Measurements from ENCODE around the gene C1QTNF12. TPM values are rescaled to one million over a fixed set of nuclear protein-coding genes. Genes with fewer than 3 reads are reported as not detected.

C1QTNF12 gene
- polyA plus RNA-seq, 1 of the 3 experiments (the other 2 are of a cell fraction) = 0.59 TPM

- 51% methylated on average over 15 of the region's 23 CpGs for WGBS (ENCODE audit: low lambda C conversion rate)
- H3K9me3 ChIP-seq = no peaks in the 10 kb centered on the region
- H3F3A ChIP-seq (replicated peaks; ENCODE audit: insufficient read depth) = no peaks in the 10 kb centered on the region
- ChIA-PET POLR2A (no interaction called here), CTCF (interaction anchor here (3.3 kb wide), 1 partner anchor 123 kb away, joined by 19 read pairs; no protein-coding TSS in a partner anchor)
- no peaks in the 10 kb centered on the region for H3K36me3 ChIP-seq (replicated peaks in 1 of 2; ENCODE audit: control insufficient read depth in 1 of 2, insufficient read depth in 2 of 2, low read length in 1 of 2)
- no peaks in the 10 kb centered on the region for H3K79me2 ChIP-seq (ENCODE audit: insufficient read depth)
- H3K9ac ChIP-seq = no peak overlapping the region
- no peak overlapping the region for H2AFZ ChIP-seq (ENCODE audit: low read depth)
- no peaks in the 10 kb centered on the region for H3K27me3 ChIP-seq (ENCODE audit: insufficient read depth)
- no peaks in the 10 kb centered on the region for H4K20me1 ChIP-seq (ENCODE audit: insufficient read depth)
- H3K4me1 ChIP-seq (ENCODE audit: control insufficient read depth in 1 of 2, insufficient read depth in 2 of 2, low read depth in 1 of 2, low read length in 1 of 2) = no peaks in the 10 kb centered on the region; a peak in 1 of 4 replicates
- TF ChIP-seq NRF1 (IDR thresholded peaks at IDR 0.05; ENCODE audit: low read depth, low read length) = no peak
- TF ChIP-seq GABPA (IDR thresholded peaks at IDR 0.05; ENCODE audit: low read depth) = no peak
- TF ChIP-seq ELF1 (IDR thresholded peaks at IDR 0.05) = no peak
- TF ChIP-seq EZH2phosphoT487 (IDR thresholded peaks at IDR 0.05; ENCODE audit: borderline replicate concordance, low read depth) = no peak
- H3K4me3 ChIP-seq (ENCODE audit: low read depth in 2 of 2, low read length in 1 of 2) = no peak overlapping the region
- no peaks in the 10 kb centered on the region for H3K9me2 ChIP-seq
- no peak for DNase-seq
- no peak overlapping the region for H3K4me2 ChIP-seq
- H3K27ac ChIP-seq (ENCODE audit: low read depth in 2 of 2, low read length in 1 of 2) = no peak overlapping the region
These were observed 1.2 kb downstream of the C1QTNF12 start for GRCh38 chr1:1245178-1245816.

DNA sequence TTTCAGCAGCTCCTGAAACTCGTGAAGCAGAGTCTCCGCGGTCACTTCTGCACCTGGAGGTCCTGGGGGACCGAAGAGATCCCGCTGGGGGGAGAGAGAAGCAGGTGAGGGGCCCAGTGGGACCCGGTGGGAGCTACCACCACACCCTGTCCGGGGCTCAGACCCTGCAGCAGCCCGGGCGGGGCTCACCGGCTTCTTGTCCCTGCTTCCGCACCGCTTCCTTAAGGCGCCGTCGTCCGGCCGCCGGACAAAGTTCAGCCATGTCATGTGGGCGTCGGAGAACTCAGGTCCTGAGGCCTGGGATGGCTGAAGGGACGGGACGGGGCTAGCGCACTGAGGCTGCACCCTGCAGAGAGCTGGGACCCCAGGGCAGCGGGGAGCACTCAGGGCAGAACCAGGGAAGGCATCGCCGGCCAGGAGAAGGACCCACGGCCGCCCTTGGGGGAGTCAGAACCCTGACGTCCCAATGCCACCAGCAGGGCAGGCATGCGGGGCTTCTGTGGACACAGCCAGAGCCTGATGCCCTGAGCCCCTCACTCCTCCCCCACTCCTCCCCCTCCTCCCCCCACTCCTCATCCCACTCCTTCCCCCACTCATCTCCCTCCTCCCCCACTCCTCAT lies 2.2 kb downstream of the C1QTNF12 start:
- WGBS (ENCODE audit: low lambda C conversion rate) = 83% methylated on average over 12 of the region's 30 CpGs
- Histone ChIP-seq H3K4me2 (no peak overlapping the region), H3K9ac (no peak overlapping the region), H2AFZ (ENCODE audit: low read depth) (no peak overlapping the region), H3K4me3 (ENCODE audit: low read depth in 2 of 2, low read length in 1 of 2) (no peak overlapping the region), H3F3A (replicated peaks; ENCODE audit: insufficient read depth) (no peaks in the 10 kb centered on the region), H3K79me2 (ENCODE audit: insufficient read depth) (no peaks in the 10 kb centered on the region), H3K4me1 (ENCODE audit: control insufficient read depth in 1 of 2, insufficient read depth in 2 of 2, low read depth in 1 of 2, low read length in 1 of 2) (peaks cover 0 to 5% of the 10 kb centered on the region in 2 experiments; a peak in 1 of 4 replicates), H3K36me3 (replicated peaks in 1 of 2; ENCODE audit: control insufficient read depth in 1 of 2, insufficient read depth in 2 of 2, low read length in 1 of 2) (no peaks in the 10 kb centered on the region), H4K20me1 (ENCODE audit: insufficient read depth) (no peaks in the 10 kb centered on the region), H3K9me3 (no peaks in the 10 kb centered on the region), H3K27ac (ENCODE audit: low read depth in 2 of 2, low read length in 1 of 2) (no peak overlapping the region), H3K9me2 (no peaks in the 10 kb centered on the region), H3K27me3 (ENCODE audit: insufficient read depth) (no peaks in the 10 kb centered on the region)
- CTCF ChIA-PET = no interaction called here
- POLR2A ChIA-PET = no interaction called here
- DNase-seq = no peak
- TF ChIP-seq FOXJ3 (CRISPR knock-in tag; IDR thresholded peaks at IDR 0.05) (no peak), YY1 (IDR thresholded peaks at IDR 0.05; ENCODE audit: low read depth) (no peak), EP300 (IDR thresholded peaks at IDR 0.05; ENCODE audit: borderline replicate concordance in 1 of 2, low read depth in 1 of 2, low read length in 1 of 2) (no peak)

DNA sequence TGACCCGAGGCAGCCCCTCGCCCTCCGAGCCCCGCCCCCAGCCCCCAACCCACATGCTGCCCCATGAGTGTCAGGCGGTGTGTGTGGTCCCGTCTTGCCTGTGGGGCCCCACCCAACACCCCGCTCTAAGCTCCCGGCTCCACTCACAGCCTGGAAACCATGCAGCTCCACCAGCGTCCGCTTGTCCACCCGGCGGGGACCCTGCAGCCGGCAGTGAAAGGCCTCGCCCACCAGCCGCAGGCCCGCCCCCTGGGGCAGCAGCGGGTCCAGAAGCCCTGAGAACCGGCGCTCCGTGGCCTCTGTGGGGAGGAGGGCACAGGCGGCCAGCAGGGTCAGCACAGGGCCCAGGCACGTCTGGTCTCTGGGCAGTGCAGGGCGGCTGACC lies 2.7 kb downstream of the C1QTNF12 start:
- Histone ChIP-seq H3K4me2 (no peak overlapping the region), H3K9me2 (no peaks in the 10 kb centered on the region), H4K20me1 (ENCODE audit: insufficient read depth) (no peaks in the 10 kb centered on the region), H3K79me2 (ENCODE audit: insufficient read depth) (no peaks in the 10 kb centered on the region), H3K27me3 (ENCODE audit: insufficient read depth) (no peaks in the 10 kb centered on the region), H3K9me3 (no peaks in the 10 kb centered on the region), H3K4me1 (ENCODE audit: control insufficient read depth in 1 of 2, insufficient read depth in 2 of 2, low read depth in 1 of 2, low read length in 1 of 2) (peaks cover 0 to 10% of the 10 kb centered on the region in 2 experiments; a peak in 1 of 4 replicates), H3K9ac (no peak overlapping the region), H3K36me3 (replicated peaks in 1 of 2; ENCODE audit: control insufficient read depth in 1 of 2, insufficient read depth in 2 of 2, low read length in 1 of 2) (no peaks in the 10 kb centered on the region), H3F3A (replicated peaks; ENCODE audit: insufficient read depth) (no peaks in the 10 kb centered on the region), H3K27ac (ENCODE audit: low read depth in 2 of 2, low read length in 1 of 2) (no peak overlapping the region), H3K4me3 (ENCODE audit: low read depth in 2 of 2, low read length in 1 of 2) (no peak overlapping the region), H2AFZ (ENCODE audit: low read depth) (no peak overlapping the region)
- CTCF ChIA-PET = interaction anchor here (0.7 kb wide), 1 partner anchor 47 kb away, joined by 3 read pairs; no protein-coding TSS in a partner anchor
- POLR2A ChIA-PET = no interaction called here
- DNase-seq = no peak
- 71% methylated on average over 7 of the region's 23 CpGs for WGBS (ENCODE audit: low lambda C conversion rate)
- TF ChIP-seq MEF2A (IDR thresholded peaks at IDR 0.05; ENCODE audit: borderline replicate concordance, low read depth) = no peak
- TF ChIP-seq USF2 (IDR thresholded peaks at IDR 0.05; ENCODE audit: borderline replicate concordance, low read depth, low read length) = no peak
- no peak for TF ChIP-seq POLR2AphosphoS5 (IDR thresholded peaks at IDR 0.05; ENCODE audit: low read depth, low read length)
- TF ChIP-seq GATA2 (CRISPR knock-in tag; IDR thresholded peaks at IDR 0.05) = no peak
- TF ChIP-seq FOXM1 (IDR thresholded peaks at IDR 0.05; ENCODE audit: low read depth) = no peak
- no peak for TF ChIP-seq EP300 (IDR thresholded peaks at IDR 0.05; ENCODE audit: borderline replicate concordance in 1 of 2, low read depth in 1 of 2, low read length in 1 of 2)
- no peak for TF ChIP-seq ZBTB33 (IDR thresholded peaks at IDR 0.05; ENCODE audit: borderline replicate concordance, low read depth)
- no peak for TF ChIP-seq NRF1 (IDR thresholded peaks at IDR 0.05; ENCODE audit: low read depth, low read length)
- TF ChIP-seq, protein P1, sequence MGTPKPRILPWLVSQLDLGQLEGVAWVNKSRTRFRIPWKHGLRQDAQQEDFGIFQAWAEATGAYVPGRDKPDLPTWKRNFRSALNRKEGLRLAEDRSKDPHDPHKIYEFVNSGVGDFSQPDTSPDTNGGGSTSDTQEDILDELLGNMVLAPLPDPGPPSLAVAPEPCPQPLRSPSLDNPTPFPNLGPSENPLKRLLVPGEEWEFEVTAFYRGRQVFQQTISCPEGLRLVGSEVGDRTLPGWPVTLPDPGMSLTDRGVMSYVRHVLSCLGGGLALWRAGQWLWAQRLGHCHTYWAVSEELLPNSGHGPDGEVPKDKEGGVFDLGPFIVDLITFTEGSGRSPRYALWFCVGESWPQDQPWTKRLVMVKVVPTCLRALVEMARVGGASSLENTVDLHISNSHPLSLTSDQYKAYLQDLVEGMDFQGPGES (IDR thresholded peaks at IDR 0.05; ENCODE audit: low read depth, low read length) = no peak
- no peak for TF ChIP-seq TEAD4 (IDR thresholded peaks at IDR 0.05; ENCODE audit: borderline replicate concordance, insufficient read depth)
- TF ChIP-seq RFX5 (IDR thresholded peaks at IDR 0.05; ENCODE audit: low read length) = no peak

Data from SK-N-SH (cell line).